OCI-LY7 (cell line): ENCODE data around the gene RASAL2. TPM values are rescaled to one million over a fixed set of nuclear protein-coding genes. Genes with fewer than 3 reads are reported as not detected.
"Not testable (repeated sequence)": the region's sequence is repeated elsewhere in the genome, so short reads cannot be mapped to it uniquely, and the experiment has no call there.

Source experiments
- BruUV-seq: library from RNA; stranded (reverse); fragments of 400-500 nt; replicated peaks from 2 replicates; lab custom pipeline; 2021; lab: Mats Ljungman, UMichigan
- CTCF ChIA-PET: fragments of 300-600 bp; sonication (Branson Sonifier 250); formaldehyde crosslinking; loops from one replicate; lab custom pipeline; 2022; ENCODE audit warnings: antibody characterized with exemption; ENCODE audit not compliant: unreplicated experiment; lab: Charles Lee
- POLR2A ChIA-PET: fragments of 300-600 bp; sonication (Branson Sonifier 250); formaldehyde crosslinking; loops from one replicate; lab custom pipeline; 2022; ENCODE audit warnings: antibody characterized with exemption; lab: Charles Lee
- DNase-seq: peaks from one replicate; pipeline ENCODE4 v3.0.0-alpha.2; 2015; ENCODE audit warnings: low spot score
- H2AFZ ChIP-seq: fragments of 200-600 bp; sonication (generic), shearing (Covaris generic); 2 replicates; pipeline ENCODE4 v1.6.1; 2014; ENCODE audit warnings: mild to moderate bottlenecking, antibody characterized with exemption, low read length, moderate library complexity
- H3K27ac ChIP-seq: fragments of 200-600 bp; sonication (generic); 2 replicates; pipeline ENCODE4 v1.5.1; 2014; ENCODE audit warnings: mixed run types, low read depth, mild to moderate bottlenecking, moderate library complexity, low read length, inconsistent platforms; ENCODE audit not compliant: poor library complexity, severe bottlenecking
- H3K36me3 ChIP-seq: fragments of 200-600 bp; sonication (generic); 2 replicates; pipeline ENCODE4 v1.6.1; 2014; ENCODE audit warnings: mild to moderate bottlenecking, antibody characterized with exemption, low read length, moderate library complexity, mixed read lengths; ENCODE audit not compliant: insufficient read depth
- H3K4me1 ChIP-seq: fragments of 200-600 bp; sonication (generic); 2 replicates; pipeline ENCODE4 v1.5.1; 2014; ENCODE audit warnings: mild to moderate bottlenecking, low read length; ENCODE audit not compliant: insufficient read depth, poor library complexity, severe bottlenecking
- H3K4me2 ChIP-seq: fragments of 200-600 bp; sonication (generic); 2 replicates; pipeline ENCODE4 v1.6.1; 2014; ENCODE audit warnings: mild to moderate bottlenecking, low read length
- H3K4me3 ChIP-seq: fragments of 200-600 bp; sonication (generic); 2 replicates; pipeline ENCODE4 v1.5.1; 2014; ENCODE audit warnings: mild to moderate bottlenecking, low read depth, low read length; ENCODE audit not compliant: poor library complexity, severe bottlenecking
- H3K79me2 ChIP-seq: fragments of 200-600 bp; sonication (generic); 2 replicates; pipeline ENCODE4 v1.6.1; 2016; ENCODE audit warnings: low read depth, mild to moderate bottlenecking, low read length, moderate library complexity, mixed read lengths; ENCODE audit not compliant: insufficient read depth
- H3K9me2 ChIP-seq: fragments of 200-600 bp; sonication (generic); 2 replicates; pipeline ENCODE4 v1.6.1; 2016; ENCODE audit warnings: mild to moderate bottlenecking, low read length, mixed read lengths; ENCODE audit not compliant: insufficient read depth
- H3K9me3 ChIP-seq: fragments of 200-600 bp; sonication (generic); 2 replicates; pipeline ENCODE4 v1.6.1; 2014; ENCODE audit warnings: mild to moderate bottlenecking, mixed run types, low read length, mixed read lengths
- H4K20me1 ChIP-seq: fragments of 200-600 bp; sonication (generic); 2 replicates; pipeline ENCODE4 v1.6.1; 2014; ENCODE audit warnings: mild to moderate bottlenecking, antibody characterized with exemption, low read length, moderate library complexity, mixed read lengths; ENCODE audit not compliant: insufficient read depth
- EZH2phosphoT487 ChIP-seq: fragments of 200-600 bp; sonication (generic); IDR thresholded peaks from 2 replicates; pipeline ENCODE4 v1.6.1; 2018; ENCODE audit warnings: low read depth, borderline replicate concordance, mild to moderate bottlenecking, mixed run types, antibody characterized with exemption, low read length, moderate library complexity, mixed read lengths
- intact Hi-C: fragments of 100-400 bp; cut with micrococcal nuclease; formaldehyde crosslinking; loops from one replicate; pipeline ENCODE4 v1.10.0; 2022; ENCODE audit not compliant: unreplicated experiment
- total RNA-seq, 2 experiments: library from RNA; depleted of rRNA in 1 of 2; stranded (reverse); fragments of >200 nt in 1 of 2; shearing (Covaris generic) in 1 of 2; gene quantifications; 2 replicates each; pipeline ENCODE4 v1.2.3, GENCODE V29; 2014 to 2022
- TF ChIP-seq, protein P1 (sequence below): fragments of 200-600 bp; sonication (generic); conservative IDR thresholded peaks from 2 replicates; pipeline ENCODE4 v1.5.1; 2014; ENCODE audit warnings: mild to moderate bottlenecking, antibody characterized with exemption, low read length, moderate library complexity, mixed read lengths

The RASAL2 gene
- total RNA-seq, 2 experiments from 2014 or later = 0.09 to 0.27 TPM

DNA sequence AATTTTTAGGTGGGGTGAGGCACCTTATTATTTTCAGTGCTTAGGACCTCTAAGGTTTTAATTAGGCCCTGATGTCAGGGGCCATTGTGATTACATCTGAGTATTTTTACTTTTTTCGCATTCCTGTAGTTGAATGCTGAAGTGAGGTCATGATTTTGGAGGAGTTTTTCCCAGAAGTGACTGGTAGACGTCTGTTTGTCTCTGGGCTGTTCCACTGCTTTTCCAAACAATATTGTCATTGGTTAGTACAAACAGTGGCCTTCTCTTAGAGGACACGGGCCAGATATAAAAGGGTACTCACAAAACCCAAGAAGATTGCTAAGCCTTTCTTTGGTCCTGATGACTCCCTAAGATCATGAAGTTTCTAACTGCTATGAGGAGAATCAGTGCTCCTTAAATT is 7.6 kb upstream of the RASAL2 start:
- intact Hi-C loops = no loop called here
- CTCF ChIA-PET = no interaction called here

DNA sequence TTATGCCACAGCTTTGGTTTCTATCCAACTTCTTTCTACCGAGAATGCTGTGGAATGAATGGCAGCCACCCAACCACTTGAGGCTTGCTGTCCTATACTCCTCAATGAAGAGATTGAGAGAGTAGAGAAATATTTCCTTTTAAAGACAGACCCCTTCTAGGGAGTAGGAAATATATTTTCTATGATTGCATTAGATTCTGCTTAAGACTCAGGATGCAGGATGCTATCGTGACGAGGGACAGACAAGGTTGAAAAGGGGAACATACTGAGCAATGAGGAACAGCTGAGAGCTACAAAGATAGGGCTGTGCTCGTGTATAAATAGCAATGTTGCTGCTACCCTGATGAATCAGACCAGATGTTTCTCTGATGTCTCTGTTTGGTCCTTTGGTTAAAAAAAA is 7.1 kb upstream of the RASAL2 start:
- Histone ChIP-seq H3K36me3 (no peaks in the 10 kb centered on the region), H3K4me3 (no peak overlapping the region), H3K4me1 (no peaks in the 10 kb centered on the region), H3K4me2 (no peak overlapping the region), H3K9me3 (no peaks in the 10 kb centered on the region), H3K9me2 (no peaks in the 10 kb centered on the region), H3K27ac (no peak overlapping the region), H2AFZ (no peak overlapping the region), H3K79me2 (no peaks in the 10 kb centered on the region), H4K20me1 (no peaks in the 10 kb centered on the region)
- POLR2A ChIA-PET = no interaction called here
- no peak for DNase-seq
- intact Hi-C loops = no loop called here
- CTCF ChIA-PET = no interaction called here
- TF ChIP-seq, protein P1, sequence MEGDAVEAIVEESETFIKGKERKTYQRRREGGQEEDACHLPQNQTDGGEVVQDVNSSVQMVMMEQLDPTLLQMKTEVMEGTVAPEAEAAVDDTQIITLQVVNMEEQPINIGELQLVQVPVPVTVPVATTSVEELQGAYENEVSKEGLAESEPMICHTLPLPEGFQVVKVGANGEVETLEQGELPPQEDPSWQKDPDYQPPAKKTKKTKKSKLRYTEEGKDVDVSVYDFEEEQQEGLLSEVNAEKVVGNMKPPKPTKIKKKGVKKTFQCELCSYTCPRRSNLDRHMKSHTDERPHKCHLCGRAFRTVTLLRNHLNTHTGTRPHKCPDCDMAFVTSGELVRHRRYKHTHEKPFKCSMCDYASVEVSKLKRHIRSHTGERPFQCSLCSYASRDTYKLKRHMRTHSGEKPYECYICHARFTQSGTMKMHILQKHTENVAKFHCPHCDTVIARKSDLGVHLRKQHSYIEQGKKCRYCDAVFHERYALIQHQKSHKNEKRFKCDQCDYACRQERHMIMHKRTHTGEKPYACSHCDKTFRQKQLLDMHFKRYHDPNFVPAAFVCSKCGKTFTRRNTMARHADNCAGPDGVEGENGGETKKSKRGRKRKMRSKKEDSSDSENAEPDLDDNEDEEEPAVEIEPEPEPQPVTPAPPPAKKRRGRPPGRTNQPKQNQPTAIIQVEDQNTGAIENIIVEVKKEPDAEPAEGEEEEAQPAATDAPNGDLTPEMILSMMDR = no peak
- no peak for TF ChIP-seq EZH2phosphoT487
- BruUV-seq = no TSS peak

More for the DNA sequence above, 7.6 kb upstream of the RASAL2 start:
- DNase-seq = no peak
- H3K4me1 ChIP-seq = no peaks in the 10 kb centered on the region
- TF ChIP-seq, protein P1 = no peak
- no peak for TF ChIP-seq EZH2phosphoT487
- H3K79me2 ChIP-seq = no peaks in the 10 kb centered on the region
- H3K9me2 ChIP-seq = no peaks in the 10 kb centered on the region
- H3K4me3 ChIP-seq = no peak overlapping the region
- H3K4me2 ChIP-seq = no peak overlapping the region
- H4K20me1 ChIP-seq = no peaks in the 10 kb centered on the region
- no TSS peak for BruUV-seq
- no peaks in the 10 kb centered on the region for H3K9me3 ChIP-seq
- POLR2A ChIA-PET = no interaction called here
- H3K36me3 ChIP-seq = no peaks in the 10 kb centered on the region
- no peak overlapping the region for H2AFZ ChIP-seq
- no peak overlapping the region for H3K27ac ChIP-seq

DNA sequence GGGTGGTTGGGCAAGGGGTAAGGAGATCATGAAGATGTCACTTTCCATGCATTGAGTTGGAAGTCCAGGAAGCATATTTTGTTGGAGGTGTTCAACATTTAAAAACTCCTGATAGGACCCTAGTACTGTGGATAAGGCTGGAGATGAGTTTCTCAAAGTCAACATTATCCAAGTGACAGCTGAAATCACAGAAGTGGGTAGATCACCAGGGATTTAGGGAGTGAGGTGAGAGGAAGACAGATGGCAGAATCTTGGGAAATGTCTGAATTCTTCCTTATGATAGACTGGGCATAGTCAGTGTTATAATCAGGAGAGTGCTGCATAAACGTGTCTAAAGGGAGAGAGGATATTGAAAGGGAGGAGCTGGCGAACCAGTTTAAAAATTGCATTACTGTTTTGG is 5.3 kb upstream of the RASAL2 start:
- DNase-seq = no peak
- H3K4me1 ChIP-seq = no peaks in the 10 kb centered on the region
- no peak for TF ChIP-seq EZH2phosphoT487
- TF ChIP-seq, protein P1 = no peak
- no peaks in the 10 kb centered on the region for H3K9me2 ChIP-seq
- no peaks in the 10 kb centered on the region for H3K9me3 ChIP-seq
- no peak overlapping the region for H3K4me2 ChIP-seq
- H4K20me1 ChIP-seq = no peaks in the 10 kb centered on the region
- no peaks in the 10 kb centered on the region for H3K36me3 ChIP-seq
- no peak overlapping the region for H3K4me3 ChIP-seq
- intact Hi-C loops = no loop called here
- ChIA-PET POLR2A (interaction anchor here (0.6 to 0.8 kb wide), 2 partner anchors 35 to 219 kb away, joined by 4 read pairs; no protein-coding TSS in a partner anchor), CTCF (no interaction called here)
- H3K27ac ChIP-seq = no peak overlapping the region
- H2AFZ ChIP-seq = no peak overlapping the region
- H3K79me2 ChIP-seq = no peaks in the 10 kb centered on the region
- no TSS peak for BruUV-seq

DNA sequence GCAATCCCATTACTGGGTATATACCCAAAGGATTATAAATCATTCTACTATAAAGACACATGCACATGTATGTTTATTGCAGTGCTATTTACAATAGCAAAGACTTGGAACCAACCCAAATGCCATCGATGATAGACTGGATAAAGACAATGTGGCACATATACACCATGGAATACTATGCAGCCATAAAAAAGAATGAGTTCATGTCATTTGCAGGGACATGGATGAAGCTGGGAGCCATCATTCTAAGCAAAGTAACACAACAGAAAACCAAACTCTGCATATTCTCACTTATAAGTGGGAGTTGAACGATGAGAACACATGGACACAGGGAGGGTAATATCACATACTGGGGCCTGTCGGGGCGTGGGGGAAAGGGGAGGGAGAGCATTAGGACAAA is 2.5 kb upstream of the RASAL2 start:
- intact Hi-C loops = not testable (repeated sequence)

More for the DNA sequence above, 2.5 kb upstream of the RASAL2 start:
- H3K9me3 ChIP-seq, H3K4me1 ChIP-seq, H3K36me3 ChIP-seq, H4K20me1 ChIP-seq, H3K4me3 ChIP-seq, H2AFZ ChIP-seq, H3K79me2 ChIP-seq, H3K9me2 ChIP-seq, DNase-seq, H3K4me2 ChIP-seq, BruUV-seq, CTCF ChIA-PET, H3K27ac ChIP-seq, POLR2A ChIA-PET: not testable (repeated sequence)
